ENCODE data around the gene BCL6B.
"Not testable (repeated sequence)": the region's sequence is repeated elsewhere in the genome, so short reads cannot be mapped to it uniquely, and the experiment has no call there.

BCL6B gene, protein sequence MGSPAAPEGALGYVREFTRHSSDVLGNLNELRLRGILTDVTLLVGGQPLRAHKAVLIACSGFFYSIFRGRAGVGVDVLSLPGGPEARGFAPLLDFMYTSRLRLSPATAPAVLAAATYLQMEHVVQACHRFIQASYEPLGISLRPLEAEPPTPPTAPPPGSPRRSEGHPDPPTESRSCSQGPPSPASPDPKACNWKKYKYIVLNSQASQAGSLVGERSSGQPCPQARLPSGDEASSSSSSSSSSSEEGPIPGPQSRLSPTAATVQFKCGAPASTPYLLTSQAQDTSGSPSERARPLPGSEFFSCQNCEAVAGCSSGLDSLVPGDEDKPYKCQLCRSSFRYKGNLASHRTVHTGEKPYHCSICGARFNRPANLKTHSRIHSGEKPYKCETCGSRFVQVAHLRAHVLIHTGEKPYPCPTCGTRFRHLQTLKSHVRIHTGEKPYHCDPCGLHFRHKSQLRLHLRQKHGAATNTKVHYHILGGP

DNA sequence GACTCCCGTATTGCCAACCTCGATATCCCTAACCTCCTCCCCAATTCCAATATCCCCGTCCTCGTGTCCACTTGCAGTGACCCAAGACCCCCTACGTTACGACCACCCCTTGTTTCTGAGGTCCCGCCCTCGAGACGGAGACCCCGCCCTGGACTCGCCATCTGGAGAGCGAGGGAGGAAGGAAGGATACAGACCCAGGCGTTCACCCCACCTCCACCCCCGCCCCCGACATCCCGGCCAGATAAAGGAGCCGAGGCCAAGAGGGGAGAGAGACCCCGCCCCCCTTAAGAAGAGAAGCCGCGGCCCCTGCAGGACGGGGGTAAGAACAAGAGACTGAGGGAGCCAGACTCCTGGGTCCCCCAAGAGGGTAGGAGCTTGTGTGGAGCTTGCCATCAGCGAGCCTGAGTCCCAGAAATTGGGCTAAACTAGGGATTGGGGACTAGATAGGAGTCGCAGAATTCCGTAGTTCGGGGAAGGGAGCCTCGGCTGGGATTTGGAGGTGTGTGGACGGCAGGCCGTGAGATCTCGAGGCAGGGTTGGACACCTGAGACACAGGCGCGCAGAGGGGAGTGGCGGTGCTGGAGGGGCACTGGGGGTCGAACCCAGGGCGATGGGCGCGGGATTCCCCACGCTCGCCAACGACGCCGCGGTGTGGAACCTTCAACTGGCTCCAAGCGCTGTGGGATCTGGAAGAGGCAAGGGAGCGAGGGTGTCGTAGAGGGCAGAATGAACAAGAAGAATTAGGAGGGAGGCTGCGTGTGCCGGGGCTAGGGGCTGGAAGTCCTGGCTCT lies at the start of gene BCL6B:
BCL6B (plus strand) TSS at position 270 of the 791 bp plus-strand sequence. CDS start 622 bp downstream, outside the sequence.
- peak within 1 kb of the TSS; percentile 39 for H3K4me3 ChIP-seq (replicated peaks; ENCODE audit: low read depth, low read length)
- DNase-seq (ENCODE audit: low read depth), result no peak
- TF ChIP-seq, protein P1, sequence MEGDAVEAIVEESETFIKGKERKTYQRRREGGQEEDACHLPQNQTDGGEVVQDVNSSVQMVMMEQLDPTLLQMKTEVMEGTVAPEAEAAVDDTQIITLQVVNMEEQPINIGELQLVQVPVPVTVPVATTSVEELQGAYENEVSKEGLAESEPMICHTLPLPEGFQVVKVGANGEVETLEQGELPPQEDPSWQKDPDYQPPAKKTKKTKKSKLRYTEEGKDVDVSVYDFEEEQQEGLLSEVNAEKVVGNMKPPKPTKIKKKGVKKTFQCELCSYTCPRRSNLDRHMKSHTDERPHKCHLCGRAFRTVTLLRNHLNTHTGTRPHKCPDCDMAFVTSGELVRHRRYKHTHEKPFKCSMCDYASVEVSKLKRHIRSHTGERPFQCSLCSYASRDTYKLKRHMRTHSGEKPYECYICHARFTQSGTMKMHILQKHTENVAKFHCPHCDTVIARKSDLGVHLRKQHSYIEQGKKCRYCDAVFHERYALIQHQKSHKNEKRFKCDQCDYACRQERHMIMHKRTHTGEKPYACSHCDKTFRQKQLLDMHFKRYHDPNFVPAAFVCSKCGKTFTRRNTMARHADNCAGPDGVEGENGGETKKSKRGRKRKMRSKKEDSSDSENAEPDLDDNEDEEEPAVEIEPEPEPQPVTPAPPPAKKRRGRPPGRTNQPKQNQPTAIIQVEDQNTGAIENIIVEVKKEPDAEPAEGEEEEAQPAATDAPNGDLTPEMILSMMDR (IDR thresholded peaks at IDR 0.05; ENCODE audit: low read length, missing control alignments), result no peak

DNA sequence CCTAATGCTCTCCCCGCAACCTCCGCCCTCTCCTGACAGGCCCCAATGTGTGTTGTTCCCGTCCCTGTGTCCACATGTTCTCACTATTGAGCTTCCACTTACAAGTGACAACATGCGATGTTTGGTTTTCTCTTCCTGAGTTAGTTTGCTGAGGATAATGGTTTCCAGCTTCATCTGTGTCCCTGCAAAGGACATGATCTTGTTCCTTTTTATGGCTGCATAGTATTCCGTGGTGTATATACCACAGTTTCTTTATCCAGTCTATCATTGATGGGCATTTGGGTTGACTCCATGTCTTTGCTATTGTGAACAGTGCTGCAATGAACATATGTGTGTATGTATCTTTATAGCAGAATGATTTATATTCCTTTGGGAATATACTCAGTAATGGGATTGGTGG lies 43.4 kb upstream of the BCL6B start:
- not testable (repeated sequence) for H3K4me3 ChIP-seq (replicated peaks; ENCODE audit: low read depth, low read length); DNase-seq (ENCODE audit: low read depth)

GRCh38 chr17:6981426-6981825 lies 41.4 kb upstream of the BCL6B start:
- H3K4me3 ChIP-seq (replicated peaks; ENCODE audit: low read depth, low read length), result no peak overlapping the region
- no peak for DNase-seq (ENCODE audit: low read depth)
- TF ChIP-seq, protein P1 (IDR thresholded peaks at IDR 0.05; ENCODE audit: low read length, missing control alignments), result no peak

GRCh38 chr17:6985266-6985665 lies 37.6 kb upstream of the BCL6B start:
- no peak for DNase-seq (ENCODE audit: low read depth)
- no peak overlapping the region for H3K4me3 ChIP-seq (replicated peaks; ENCODE audit: low read depth, low read length)
- TF ChIP-seq, protein P1 (IDR thresholded peaks at IDR 0.05; ENCODE audit: low read length, missing control alignments), result no peak

DNA sequence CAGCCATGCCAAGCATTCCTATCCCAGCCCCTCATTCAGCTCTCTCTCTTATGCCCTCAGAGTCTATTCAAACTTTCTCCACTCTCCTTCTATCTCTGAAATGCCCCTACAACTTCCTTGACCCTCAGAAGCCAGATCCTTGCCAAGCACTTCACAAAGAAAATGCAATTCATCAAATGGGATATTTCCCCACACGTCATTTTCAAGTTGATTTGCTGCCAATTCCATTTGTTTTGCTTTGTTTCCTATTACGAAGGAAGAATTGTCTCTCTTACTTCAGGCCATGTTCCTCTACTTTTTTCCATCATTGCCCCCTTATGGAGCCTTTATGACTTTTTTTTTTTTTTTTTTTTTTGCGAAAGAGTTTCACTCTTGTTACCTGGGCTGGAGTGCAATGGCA lies 36.2 kb upstream of the BCL6B start:
- DNase-seq (ENCODE audit: low read depth), result peak; percentile 43
- TF ChIP-seq, protein P1 (IDR thresholded peaks at IDR 0.05; ENCODE audit: low read length, missing control alignments), result no peak
- H3K4me3 ChIP-seq (replicated peaks; ENCODE audit: low read depth, low read length), result no peak overlapping the region

DNA sequence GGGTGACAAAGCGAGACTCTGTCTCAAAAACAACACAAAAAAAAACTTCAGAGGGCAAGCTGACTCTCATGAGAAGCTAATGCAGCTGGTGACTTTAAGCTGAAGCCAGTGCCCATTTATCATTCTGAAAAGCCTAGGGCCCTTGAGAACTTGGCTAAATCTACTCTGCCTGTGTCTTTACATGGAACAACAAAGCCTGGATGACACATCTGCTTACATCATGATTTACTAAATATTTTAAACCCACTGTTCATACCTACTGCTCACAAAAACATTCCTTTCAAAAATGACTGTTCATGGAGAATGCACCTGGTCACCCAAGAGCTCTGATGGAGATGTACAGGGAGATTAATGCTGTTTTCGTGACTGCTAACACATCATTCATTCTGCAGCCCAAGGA lies 33.1 kb upstream of the BCL6B start:
- H3K4me3 ChIP-seq (replicated peaks; ENCODE audit: low read depth, low read length), result no peak overlapping the region
- no peak for DNase-seq (ENCODE audit: low read depth)
- TF ChIP-seq, protein P1 (IDR thresholded peaks at IDR 0.05; ENCODE audit: low read length, missing control alignments), result no peak

GRCh38 chr17:6993613-6994056 lies 29.2 kb upstream of the BCL6B start:
- not testable (repeated sequence) for DNase-seq (ENCODE audit: low read depth); H3K4me3 ChIP-seq (replicated peaks; ENCODE audit: low read depth, low read length)
